SH-SY5Y (cell line): ENCODE results near the gene EHMT1.

Experiments used
- GATA2 ChIP-seq: IDR thresholded peaks from 2 replicates; pipeline ENCODE4 v1.6.1; 2011; ENCODE audit warnings: mild to moderate bottlenecking, low read depth, low read length
- GATA3 ChIP-seq: IDR thresholded peaks from 2 replicates; pipeline ENCODE4 v1.6.1; 2011; ENCODE audit warnings: low read depth, mild to moderate bottlenecking, low read length, moderate library complexity

- TF ChIP-seq GATA2 (no peak), GATA3 (no peak)
Observed at GRCh38 chr9:137836151-137836830, 217.5 kb downstream of the EHMT1 start.
